AG08395 (cell line): ENCODE data around the gene RRP12.
A peak's percentile ranks its signal among the peaks of the same experiment; 100 is the strongest.
"Not testable (repeated sequence)": the region's sequence is repeated elsewhere in the genome, so short reads cannot be mapped to it uniquely, and the experiment has no call there.

Experiments used
- DNase-seq: peaks from one replicate; pipeline ENCODE4 v3.0.0; 2012; ENCODE audit warnings: mixed read lengths, low spot score

RRP12 gene, protein sequence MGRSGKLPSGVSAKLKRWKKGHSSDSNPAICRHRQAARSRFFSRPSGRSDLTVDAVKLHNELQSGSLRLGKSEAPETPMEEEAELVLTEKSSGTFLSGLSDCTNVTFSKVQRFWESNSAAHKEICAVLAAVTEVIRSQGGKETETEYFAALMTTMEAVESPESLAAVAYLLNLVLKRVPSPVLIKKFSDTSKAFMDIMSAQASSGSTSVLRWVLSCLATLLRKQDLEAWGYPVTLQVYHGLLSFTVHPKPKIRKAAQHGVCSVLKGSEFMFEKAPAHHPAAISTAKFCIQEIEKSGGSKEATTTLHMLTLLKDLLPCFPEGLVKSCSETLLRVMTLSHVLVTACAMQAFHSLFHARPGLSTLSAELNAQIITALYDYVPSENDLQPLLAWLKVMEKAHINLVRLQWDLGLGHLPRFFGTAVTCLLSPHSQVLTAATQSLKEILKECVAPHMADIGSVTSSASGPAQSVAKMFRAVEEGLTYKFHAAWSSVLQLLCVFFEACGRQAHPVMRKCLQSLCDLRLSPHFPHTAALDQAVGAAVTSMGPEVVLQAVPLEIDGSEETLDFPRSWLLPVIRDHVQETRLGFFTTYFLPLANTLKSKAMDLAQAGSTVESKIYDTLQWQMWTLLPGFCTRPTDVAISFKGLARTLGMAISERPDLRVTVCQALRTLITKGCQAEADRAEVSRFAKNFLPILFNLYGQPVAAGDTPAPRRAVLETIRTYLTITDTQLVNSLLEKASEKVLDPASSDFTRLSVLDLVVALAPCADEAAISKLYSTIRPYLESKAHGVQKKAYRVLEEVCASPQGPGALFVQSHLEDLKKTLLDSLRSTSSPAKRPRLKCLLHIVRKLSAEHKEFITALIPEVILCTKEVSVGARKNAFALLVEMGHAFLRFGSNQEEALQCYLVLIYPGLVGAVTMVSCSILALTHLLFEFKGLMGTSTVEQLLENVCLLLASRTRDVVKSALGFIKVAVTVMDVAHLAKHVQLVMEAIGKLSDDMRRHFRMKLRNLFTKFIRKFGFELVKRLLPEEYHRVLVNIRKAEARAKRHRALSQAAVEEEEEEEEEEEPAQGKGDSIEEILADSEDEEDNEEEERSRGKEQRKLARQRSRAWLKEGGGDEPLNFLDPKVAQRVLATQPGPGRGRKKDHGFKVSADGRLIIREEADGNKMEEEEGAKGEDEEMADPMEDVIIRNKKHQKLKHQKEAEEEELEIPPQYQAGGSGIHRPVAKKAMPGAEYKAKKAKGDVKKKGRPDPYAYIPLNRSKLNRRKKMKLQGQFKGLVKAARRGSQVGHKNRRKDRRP (N-terminal part only)

DNA sequence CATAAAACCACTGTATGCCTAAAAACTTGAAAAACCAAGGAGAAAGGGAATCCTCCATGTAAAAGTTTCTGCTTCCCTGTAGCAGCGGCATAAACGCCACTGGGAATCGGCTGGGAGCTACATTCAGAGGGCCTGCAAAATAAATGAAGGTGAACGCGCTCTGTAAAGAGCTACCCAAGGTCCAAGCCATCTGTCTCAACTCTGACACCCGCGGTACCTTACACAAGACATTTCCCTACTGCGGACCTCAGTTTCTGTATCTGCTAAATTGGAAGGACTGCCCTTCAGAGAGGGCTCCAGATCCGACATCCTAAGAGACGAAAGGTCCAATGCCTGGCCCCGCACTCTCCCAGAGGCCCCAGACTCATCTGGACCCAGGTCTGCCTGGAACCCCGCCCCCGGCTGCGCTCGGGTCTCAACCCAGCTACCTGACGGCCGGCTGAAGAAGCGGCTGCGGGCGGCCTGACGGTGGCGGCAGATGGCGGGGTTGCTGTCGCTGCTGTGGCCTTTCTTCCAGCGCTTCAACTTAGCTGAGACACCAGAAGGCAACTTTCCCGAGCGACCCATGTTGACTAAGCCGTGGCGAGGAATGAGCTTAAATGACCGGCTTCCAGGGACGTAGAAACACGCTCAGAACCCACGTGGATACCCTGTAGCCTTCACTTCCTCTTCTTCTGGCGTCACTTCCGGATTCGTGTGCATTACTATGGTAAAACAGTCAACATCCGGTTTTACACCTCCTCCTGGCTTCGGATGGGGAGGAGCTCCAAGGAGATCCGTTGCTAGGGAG lies at the start of gene RRP12:
Gene RRP12 (minus strand): TSS at position 676 of the 790 bp plus-strand sequence. CDS start 109 bp downstream, at position 567.
- peak; percentile 99 for DNase-seq

DNA sequence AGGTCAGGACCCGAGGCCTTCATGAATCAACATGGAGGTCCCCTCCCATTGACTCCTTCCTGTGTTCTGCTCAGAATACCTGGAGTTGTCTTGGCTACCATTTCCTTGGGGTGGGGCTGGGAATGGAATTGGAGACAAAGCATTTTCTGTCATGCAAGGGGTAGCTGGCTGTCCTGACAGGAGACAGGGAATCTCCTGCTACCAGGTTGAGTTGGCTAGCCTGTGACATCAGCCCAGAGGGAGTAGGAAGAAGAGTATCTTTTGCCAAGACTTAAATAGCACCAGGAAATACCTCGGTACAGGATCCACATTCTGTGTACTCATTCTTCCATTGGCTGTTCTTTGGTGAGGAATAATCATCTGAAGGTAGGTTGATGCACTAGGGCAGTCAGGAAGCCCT lies 49.7 kb upstream of the RRP12 start:
- no peak for DNase-seq

DNA sequence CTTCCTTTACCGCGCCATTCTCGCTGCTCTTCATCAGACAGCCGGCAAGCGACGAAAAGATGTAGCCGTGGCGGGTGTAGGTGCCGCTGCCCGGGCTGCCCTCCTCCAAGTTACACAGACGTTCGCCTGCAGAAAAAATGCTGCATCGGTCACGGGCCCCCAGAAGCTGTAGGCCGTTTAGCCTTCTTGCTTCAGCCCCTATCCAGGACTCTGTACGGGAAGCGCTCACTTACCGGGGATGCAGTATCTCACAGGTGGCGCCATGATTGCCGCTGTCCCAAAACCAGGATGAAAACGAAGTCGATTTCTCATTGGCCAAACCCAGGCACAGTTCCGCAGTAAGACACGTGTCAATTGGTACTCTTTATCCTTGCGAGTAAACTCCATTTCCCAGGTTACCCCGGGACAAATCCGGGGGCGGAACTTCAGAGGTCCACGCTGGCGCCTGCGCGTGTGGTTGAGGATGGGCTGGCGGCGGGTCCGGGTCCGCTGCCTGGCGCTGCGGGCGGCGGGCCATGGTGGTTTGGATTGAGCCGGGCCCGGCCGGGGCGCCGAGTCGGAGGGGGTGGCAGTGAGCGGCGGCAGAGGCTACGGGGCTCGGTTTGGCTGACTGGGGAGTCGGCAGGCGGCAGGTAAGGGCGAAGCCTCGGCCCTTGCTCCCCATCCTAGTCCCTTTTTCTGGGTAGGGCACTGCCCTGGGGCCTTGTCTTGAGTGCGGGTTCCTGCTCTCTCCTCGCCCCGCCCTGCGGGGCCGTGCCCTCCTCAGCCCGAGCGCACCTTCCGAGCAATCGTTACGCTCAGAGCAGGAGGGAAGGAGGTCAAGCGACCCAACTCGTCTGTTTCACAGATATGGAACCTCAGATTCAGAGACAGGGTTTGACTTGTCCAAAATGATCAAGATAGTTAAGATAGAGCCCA lies 44.8 kb upstream of the RRP12 start, which contains the start of the genes EXOSC1 and ZDHHC16:
Gene EXOSC1 (minus strand): TSS at position 285 of the 918 bp plus-strand sequence. CDS start 21 bp downstream, at position 264.
Gene ZDHHC16 (plus strand): TSS at position 454 of the 918 bp plus-strand sequence. CDS start 5,501 bp downstream, outside the sequence.
- DNase-seq: peak; percentile 99

DNA sequence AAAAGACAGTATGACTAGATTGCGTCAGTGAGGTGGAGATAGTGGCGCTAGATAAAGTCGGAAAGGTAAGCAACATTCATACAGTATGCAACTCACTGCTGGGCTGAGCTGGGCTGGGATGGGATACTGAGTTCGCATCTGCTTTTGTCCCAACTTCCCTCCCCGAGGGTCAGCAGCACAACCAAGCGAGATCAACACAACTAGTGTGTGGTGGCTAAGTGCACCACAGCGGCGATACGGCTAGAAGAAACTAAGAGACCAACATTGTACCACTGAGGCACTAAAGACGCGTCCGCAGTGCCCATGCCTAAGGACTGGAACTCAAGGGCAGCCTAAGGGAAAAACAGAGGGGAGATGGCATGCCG lies 44.2 kb upstream of the RRP12 start:
- DNase-seq: no peak

DNA sequence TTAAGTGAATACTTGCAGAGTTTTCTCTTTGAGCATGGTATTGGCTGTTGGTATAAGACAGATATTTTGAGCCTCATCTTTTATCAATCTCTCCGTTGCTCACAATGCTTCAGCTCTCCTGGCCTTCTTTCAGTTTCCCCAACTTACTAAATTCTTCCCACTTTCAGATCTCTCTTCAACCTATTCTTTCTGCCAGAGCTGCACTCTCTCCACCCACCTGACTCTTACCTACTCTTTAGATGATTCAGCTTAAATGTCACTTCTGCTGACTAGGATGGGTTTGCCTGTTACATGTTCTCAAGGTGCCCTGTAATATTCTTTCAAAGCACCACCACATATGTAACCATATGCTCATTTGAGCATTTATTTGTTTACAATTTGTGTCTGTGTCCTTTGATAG lies 43.1 kb upstream of the RRP12 start:
- DNase-seq: no peak

DNA sequence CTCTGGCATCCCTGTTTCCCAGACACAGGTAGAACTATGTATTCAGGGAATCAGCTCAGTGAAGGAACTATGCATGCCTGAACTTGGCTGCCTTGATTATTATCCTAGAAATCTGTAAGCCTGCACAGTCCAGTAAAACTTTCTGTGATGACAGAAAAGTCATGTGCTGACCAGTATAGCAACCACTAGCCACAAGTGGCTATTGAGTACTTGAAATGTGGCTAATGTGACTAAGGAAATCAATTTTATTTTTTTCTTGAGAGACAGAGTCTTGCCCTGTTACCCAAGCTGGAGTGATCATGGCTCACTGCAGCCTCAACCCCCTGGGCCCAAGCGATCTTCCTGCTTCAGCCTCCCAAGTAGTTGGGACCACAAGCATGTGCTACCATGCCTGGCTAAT lies 41.1 kb upstream of the RRP12 start:
- no peak for DNase-seq

DNA sequence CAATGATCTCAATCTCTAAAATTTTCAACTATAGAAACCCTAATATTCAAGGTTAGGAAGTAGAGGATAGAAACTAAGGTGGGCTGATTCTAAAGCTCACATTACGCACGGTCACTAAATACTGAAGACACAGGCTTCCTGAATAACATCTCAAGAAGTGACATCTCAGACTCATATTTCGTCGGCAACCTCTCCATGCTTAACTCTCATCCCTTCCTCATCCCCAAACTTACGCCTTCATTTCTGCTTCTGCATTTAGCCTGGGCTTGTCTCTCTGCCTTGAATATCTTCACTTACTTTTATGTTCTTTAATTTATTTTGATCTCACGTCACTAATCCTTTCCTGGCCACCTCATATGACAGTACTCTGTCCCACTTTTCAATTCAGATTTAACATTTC lies 34.1 kb upstream of the RRP12 start:
- DNase-seq: no peak

DNA sequence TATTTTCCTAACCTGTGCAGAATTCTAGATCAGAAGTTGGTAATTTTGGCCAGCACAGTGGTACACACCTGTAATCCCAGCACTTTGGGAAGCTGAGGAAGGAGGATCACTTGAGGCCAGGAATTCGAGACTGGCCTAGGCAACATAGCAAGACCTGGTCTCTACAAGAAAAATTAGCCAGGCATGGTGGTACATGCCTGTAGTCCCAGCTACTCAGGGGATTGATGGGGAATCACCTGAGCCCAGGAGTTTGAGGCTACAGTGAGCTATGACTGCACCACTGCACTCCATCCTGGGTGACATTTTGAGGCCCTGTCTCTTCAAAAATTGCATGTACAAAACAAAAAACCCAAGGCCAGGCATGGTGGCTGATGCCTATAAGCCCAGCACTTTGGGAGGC lies 33.4 kb upstream of the RRP12 start:
- DNase-seq: no peak

DNA sequence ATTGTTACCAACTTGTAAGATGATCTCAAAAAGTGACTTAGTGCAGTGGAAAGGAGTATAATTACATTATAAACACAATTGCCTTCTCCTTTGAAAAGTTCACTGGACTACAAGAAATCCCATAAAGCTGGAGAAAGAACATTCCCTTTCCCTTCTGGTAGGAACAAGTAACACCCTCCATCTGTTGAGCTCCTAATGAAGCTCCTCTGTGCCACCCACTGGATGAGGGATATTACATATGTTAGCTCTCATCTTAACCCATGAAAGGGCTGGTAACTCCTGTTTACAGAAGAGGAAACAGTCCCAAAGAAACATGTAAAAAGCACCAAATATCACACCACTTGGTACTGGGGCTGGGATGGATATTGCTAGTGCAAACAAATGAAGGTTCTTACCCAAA lies 32.9 kb upstream of the RRP12 start:
- DNase-seq: no peak

DNA sequence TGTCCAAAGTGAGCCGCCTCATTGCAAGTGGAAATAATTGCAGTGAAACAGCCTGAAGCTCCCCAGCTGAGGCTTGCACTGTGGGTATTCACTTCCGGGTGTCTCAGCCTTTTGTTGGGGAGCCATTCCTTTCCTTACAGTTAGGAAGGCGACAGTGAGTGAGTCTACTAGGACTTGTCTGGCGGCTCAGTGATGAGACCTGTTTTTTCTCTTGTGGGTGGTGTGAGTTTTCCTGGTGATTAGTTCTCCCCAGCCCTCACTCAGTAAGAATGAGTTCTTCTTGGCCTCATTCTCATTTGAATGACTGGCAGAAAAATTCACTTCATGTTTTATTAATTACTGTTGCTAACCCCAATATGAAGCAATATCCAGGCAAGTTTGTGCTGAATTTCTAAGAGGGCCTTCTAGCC lies 27.4 kb upstream of the RRP12 start:
- peak; percentile 31 for DNase-seq

DNA sequence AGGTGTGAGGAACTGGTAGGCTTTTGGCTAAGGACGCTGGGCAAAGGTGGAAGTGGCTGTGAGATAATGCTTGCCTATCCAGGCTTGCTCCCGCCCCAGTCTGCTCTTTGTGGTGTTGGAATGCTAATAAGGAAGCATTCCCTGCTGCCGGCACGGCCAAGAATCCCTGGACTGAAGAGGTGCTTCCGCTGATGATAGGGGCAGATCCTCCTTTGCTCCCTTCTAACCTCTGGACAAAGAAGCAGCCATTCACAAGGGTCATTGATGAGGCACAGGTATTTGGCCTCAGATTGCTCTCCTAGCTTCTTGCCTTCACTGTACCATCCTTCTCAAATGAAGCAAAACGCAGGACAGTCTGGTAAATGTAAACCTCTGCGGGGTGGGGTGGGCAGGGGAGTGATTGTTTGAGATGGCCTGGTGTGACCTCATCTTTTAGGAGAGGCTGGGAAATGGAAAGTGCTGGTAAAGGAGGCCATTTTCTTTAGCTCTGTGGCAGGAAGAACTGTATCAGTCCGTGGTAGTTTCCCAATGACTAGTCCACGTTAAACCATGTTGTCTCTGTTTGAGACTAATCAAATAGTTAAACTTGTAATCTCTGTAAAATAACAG lies 26.5 kb upstream of the RRP12 start:
- DNase-seq: no peak

DNA sequence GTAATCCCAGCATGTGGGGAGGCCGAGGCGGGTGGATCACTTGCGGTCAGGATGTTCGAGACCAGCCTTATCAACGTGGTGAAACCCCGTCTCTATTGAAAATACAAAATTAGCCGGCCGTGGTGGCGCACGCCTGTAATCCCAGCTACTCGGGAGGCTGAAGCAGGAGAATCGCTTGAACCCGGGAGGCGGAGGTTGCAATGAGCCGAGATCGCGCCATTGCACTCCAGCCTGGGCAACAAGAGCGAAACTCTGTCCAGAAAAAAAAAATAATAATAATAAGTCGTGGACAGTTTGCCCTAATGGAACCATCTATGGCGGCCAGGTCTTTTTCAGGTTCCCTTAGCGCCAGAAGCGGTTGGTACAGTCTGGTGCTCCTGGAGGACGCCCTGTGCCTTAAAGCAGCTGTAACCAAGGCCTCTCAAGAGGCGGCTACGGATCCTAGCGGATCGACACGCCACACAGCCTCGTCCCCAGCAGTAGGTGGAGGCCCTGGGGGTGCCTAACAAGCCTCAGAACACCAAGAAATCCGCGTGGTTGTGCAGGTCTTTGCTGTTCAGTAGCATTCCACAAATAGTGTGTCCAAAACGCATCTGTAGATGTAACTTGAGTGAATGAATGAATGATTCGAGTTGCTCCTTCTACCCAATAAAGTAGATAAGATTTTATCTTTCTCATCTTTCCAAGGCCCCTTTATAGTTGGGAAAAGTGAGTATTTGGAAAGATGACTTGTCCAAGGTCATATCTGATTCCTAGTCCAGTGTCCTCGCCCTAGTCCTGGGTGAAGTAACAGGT lies 25.8 kb upstream of the RRP12 start:
- no peak for DNase-seq

DNA sequence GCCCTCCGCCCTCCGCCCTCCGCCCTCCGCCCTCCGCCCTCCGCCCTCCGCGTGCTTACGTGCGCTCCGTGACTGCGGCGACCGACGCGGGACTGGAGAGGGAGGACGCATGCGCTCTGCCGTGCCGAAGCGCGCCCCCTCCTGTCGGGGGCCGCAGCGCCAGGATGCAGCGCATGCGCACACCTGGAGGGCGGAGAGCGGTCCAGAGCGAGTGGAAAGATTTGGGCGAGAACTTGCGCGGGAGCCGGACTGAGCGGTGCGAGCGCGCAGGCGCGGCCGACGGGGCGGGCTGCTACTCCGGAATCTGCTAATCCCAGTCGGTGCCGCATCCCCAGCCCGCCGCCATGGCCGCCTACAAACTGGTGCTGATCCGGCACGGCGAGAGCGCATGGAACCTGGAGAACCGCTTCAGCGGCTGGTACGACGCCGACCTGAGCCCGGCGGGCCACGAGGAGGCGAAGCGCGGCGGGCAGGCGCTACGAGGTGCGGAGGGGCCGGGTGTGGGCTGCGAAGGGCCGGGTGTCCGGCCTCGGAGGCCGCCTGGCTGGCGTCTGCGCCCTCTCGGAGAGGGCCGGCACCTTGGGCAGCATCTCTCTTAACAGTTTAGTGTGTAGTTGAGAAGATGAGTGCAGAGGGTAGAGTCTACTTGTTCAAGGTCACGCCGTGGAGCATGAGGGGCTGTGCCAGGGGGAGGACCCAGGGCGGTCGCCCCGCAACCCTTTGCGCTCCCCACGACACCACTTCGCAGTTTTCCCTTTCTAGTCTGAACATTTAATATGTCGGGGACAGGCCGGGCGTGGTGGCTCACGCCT lies 25.0 kb upstream of the RRP12 start, which contains the start of gene PGAM1:
Gene PGAM1 (plus strand): TSS at position 228 of the 812 bp plus-strand sequence. CDS start 117 bp downstream, at position 345.
- DNase-seq: peak; percentile 100

DNA sequence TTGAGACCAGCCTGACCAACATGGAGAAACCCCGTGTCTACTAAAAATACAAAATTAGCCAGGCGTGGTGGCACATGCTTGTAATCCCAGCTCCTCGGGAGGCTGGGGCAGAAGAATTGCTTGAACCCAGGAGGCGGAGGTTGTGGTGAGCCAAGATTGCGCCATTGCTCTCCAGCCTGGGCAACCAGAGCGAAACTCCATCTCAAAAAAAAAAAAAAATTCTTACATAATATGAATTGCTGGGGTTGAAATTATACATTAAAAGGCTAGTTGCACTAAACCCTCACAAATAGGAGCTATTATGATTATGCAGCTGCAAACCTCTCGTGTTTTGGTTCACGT lies 22.6 kb upstream of the RRP12 start:
- not testable (repeated sequence) for DNase-seq

DNA sequence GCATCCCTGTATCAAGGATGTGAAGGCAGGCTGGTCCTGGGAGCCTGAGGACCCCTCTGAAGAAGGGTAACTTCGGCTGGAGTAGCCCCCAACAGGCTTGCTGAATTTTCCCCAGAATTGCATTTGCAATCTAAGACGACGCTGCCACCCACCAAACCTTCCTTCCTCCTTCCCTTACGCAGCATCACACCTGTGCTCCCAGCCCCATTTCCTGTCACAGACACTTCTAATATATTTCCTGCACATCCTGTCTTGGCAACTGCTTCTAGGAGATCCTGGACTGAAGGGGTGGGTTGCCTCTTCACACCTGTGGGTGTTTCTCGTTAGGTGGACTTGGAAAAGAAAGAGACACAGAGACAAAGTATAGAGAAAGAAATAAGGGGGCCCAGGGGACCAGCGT lies 15.4 kb upstream of the RRP12 start:
- no peak for DNase-seq

DNA sequence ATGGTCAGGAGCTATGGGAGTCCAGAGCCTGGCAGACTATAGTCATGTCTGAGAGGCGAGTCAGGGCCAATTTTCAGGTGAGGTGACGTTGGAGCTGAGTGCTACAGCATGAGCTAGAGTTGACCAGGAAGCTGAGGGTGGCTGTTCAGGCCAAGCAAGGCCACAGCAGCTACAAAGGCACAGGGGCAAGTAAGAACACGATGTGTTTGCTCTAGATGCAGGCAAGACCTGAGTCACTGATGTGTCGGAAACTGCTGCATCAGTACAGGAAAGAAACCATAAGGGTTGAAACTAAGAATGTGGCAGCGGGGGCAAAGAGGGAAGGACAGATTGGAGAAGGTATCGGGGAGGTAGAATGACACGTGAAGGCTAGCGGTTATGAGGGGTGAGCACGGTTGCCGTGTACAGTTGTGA lies 11.8 kb upstream of the RRP12 start:
- no peak for DNase-seq

DNA sequence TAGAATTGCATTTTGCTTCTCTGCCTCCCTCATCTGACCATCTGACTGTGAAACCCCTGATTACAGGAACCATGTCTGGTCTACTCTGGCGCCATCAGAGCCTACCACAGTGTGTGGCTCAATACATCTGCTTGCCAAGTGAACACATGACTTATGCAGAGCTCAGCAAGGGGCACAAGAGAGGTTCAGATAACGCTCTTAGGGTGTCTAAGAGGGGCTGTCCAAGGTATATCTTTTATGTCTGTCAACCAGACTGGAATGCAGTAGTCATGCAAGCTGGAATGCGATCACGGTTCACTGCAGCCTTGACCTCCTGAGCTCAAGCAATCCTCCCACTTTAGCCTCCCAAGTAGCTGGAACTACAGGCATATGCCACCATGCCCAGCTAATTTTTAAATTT lies 10.3 kb upstream of the RRP12 start:
- no peak for DNase-seq

DNA sequence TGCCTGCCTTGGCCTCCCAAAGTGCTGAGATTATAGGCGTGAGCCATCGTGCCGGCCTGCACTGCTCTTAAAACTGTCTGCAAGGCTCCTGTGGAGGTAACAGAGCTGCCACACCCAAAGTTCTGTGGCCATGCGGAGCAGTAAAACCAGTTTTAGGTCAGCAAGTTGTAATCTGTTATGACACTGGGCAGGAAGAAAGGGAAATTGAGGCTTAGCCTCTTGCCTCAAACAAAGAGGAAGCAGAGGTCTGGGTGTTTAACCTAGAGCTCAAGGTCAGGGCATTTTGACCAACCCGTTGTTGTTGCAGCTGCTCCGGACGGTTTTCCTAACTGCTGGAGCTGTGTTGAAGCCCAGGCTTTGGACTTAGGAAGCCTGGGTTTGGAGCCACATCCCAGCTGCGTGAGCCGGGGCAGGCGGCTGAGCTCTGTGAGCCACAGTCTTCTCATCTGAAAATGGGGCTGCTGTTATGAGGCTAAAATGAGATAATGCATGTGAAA lies 7.4 kb upstream of the RRP12 start:
- DNase-seq: no peak
